Neural cell (in vitro differentiated cells): Measurements from ENCODE around the gene DLG2. TPM values are rescaled to one million over a fixed set of nuclear protein-coding genes. Genes with fewer than 3 reads are reported as not detected.

Experiments used
- H2AFZ ChIP-seq: fragments of 200-600, 300-800 bp; sonication (generic), shearing (Covaris generic); 2 replicates; pipeline ENCODE4 v1.6.0; 2014; ENCODE audit warnings: low read depth, mild to moderate bottlenecking, antibody characterized with exemption, low read length, moderate library complexity
- H3F3A ChIP-seq: fragments of 200-600 bp; shearing (Covaris generic); 2 replicates; pipeline ENCODE4 v1.6.1; 2016; ENCODE audit warnings: mild to moderate bottlenecking, moderate library complexity, mixed read lengths, antibody characterized with exemption, low read length; ENCODE audit not compliant: insufficient read depth, poor library complexity, severe bottlenecking
- H3K27ac ChIP-seq: fragments of 200-600, 300-800 bp; sonication (generic), shearing (Covaris generic); 2 replicates; pipeline ENCODE4 v1.5.1; 2014; ENCODE audit warnings: mild to moderate bottlenecking, low read length, moderate library complexity
- H3K27me3 ChIP-seq: fragments of 300-800, 200-600 bp; sonication (generic), shearing (Covaris generic); 2 replicates; pipeline ENCODE4 v1.6.0; 2014; ENCODE audit warnings: mild to moderate bottlenecking, low read depth, low read length, moderate library complexity; ENCODE audit not compliant: insufficient read depth
- H3K36me3 ChIP-seq: fragments of 300-800, 200-600 bp; sonication (generic), shearing (Covaris generic); 2 replicates; pipeline ENCODE4 v1.5.1; 2014; ENCODE audit warnings: mild to moderate bottlenecking, antibody characterized with exemption, low read length, moderate library complexity; ENCODE audit not compliant: insufficient read depth
- H3K4me2 ChIP-seq: fragments of 300-800, 200-600 bp; sonication (generic), shearing (Covaris generic); 2 replicates; pipeline ENCODE4 v1.6.0; 2014; ENCODE audit warnings: mild to moderate bottlenecking, low read length
- H3K4me3 ChIP-seq: fragments of 300-800, 200-600 bp; sonication (generic), shearing (Covaris generic); 2 replicates; pipeline ENCODE4 v1.5.1; 2014; ENCODE audit warnings: mild to moderate bottlenecking, low read length, moderate library complexity
- H3K79me2 ChIP-seq: fragments of 200-600 bp; shearing (Covaris generic); replicated peaks from 2 replicates; pipeline ENCODE4 v1.6.0; 2014; ENCODE audit warnings: mild to moderate bottlenecking, low read length, moderate library complexity; ENCODE audit not compliant: insufficient read depth
- H3K9ac ChIP-seq: fragments of 300-800, 200-600 bp; sonication (generic), shearing (Covaris generic); 2 replicates; pipeline ENCODE4 v1.6.1; 2016; ENCODE audit warnings: mild to moderate bottlenecking, low read length, mixed read lengths
- H3K9me2 ChIP-seq: fragments of 200-600 bp; shearing (Covaris generic); 2 replicates; pipeline ENCODE4 v1.6.1; 2016; ENCODE audit warnings: mild to moderate bottlenecking, low read length, mixed read lengths; ENCODE audit not compliant: insufficient read depth
- H3K9me3 ChIP-seq: fragments of 200-600, 300-800 bp; sonication (generic), shearing (Covaris generic); 2 replicates; pipeline ENCODE4 v1.6.1; 2016; ENCODE audit warnings: mild to moderate bottlenecking, mixed run types, low read length, moderate library complexity, mixed read lengths
- H4K20me1 ChIP-seq: fragments of 200-600 bp; shearing (Covaris generic); 2 replicates; pipeline ENCODE4 v1.6.1; 2016; ENCODE audit warnings: mild to moderate bottlenecking, mixed run types; ENCODE audit not compliant: insufficient read depth
- EP300 ChIP-seq: fragments of 450-650 bp; conservative IDR thresholded peaks from 2 replicates; pipeline ENCODE4 v1.6.1; 2014; ENCODE audit warnings: antibody characterized with exemption, mild to moderate bottlenecking, moderate library complexity; ENCODE audit not compliant: poor library complexity, severe bottlenecking
- EZH2 ChIP-seq: fragments of 200-600, 300-800 bp; shearing (Covaris generic), sonication (generic); IDR thresholded peaks from 2 replicates; pipeline ENCODE4 v1.6.1; 2014; ENCODE audit warnings: antibody characterized with exemption, low read length, borderline replicate concordance, mild to moderate bottlenecking; ENCODE audit not compliant: insufficient read depth, poor library complexity, severe bottlenecking
- MXI1 ChIP-seq: fragments of 450-650 bp; conservative IDR thresholded peaks from 2 replicates; pipeline ENCODE4 v1.6.1; 2014; ENCODE audit warnings: antibody characterized with exemption, mild to moderate bottlenecking; ENCODE audit not compliant: poor library complexity, severe bottlenecking
- POLR2AphosphoS5 ChIP-seq: IDR thresholded peaks from 2 replicates; pipeline ENCODE4 v1.6.1; 2012
- RAD21 ChIP-seq: fragments of 450-650 bp; conservative IDR thresholded peaks from 2 replicates; pipeline ENCODE4 v1.6.1; 2014; ENCODE audit warnings: antibody characterized with exemption, mild to moderate bottlenecking, moderate library complexity
- SMC3 ChIP-seq: fragments of 450-650 bp; conservative IDR thresholded peaks from 2 replicates; pipeline ENCODE4 v1.6.1; 2014; ENCODE audit warnings: antibody characterized with exemption, mild to moderate bottlenecking, moderate library complexity; ENCODE audit not compliant: poor library complexity
- TAF1 ChIP-seq: IDR thresholded peaks from 2 replicates; pipeline ENCODE4 v1.6.1; 2012; ENCODE audit warnings: low read depth
- polyA plus RNA-seq: library from polyadenylated mRNA; depleted of rRNA; stranded (reverse); fragments of >200 nt; gene quantifications from 2 replicates; pipeline ENCODE4 v1.2.3, GENCODE V29; 2014
- TF ChIP-seq, protein P1 (sequence below): IDR thresholded peaks from 2 replicates; pipeline ENCODE4 v1.6.1; 2012; ENCODE audit warnings: borderline replicate concordance
- TF ChIP-seq, protein P2 (sequence below): fragments of 450-650 bp; IDR thresholded peaks from 2 replicates; pipeline ENCODE4 v1.5.1; 2014; ENCODE audit warnings: antibody characterized with exemption, mild to moderate bottlenecking, moderate library complexity; ENCODE audit not compliant: poor library complexity, severe bottlenecking

Gene DLG2
- polyA plus RNA-seq, 1 donor from 2014 or later = 179 TPM

DNA sequence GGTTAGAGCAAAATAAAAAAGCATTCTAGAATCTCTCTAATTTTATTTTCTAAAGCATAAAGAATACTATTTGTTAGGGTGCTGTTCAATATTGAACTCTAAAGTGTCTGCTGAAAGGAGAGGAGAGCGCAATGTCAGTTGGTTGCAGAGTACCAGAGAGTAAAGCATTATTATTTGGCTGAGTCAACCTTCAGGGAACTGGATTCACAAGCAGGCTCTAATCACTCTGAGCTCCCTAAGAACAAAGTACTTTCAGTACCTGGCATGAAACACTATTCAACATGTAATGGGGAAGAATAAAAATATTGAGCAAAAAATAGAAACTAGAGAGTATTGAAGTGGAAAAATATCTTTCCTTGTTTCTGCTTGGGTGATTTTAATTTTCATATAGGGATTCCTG lies 1380.0 kb downstream of the DLG2 start:
- no peaks in the 10 kb centered on the region for H3K9me2 ChIP-seq
- TF ChIP-seq SMC3 (no peak), MXI1 (no peak), EZH2 (no peak), EP300 (no peak), TAF1 (no peak), RAD21 (no peak), POLR2AphosphoS5 (no peak)
- TF ChIP-seq, protein P1, sequence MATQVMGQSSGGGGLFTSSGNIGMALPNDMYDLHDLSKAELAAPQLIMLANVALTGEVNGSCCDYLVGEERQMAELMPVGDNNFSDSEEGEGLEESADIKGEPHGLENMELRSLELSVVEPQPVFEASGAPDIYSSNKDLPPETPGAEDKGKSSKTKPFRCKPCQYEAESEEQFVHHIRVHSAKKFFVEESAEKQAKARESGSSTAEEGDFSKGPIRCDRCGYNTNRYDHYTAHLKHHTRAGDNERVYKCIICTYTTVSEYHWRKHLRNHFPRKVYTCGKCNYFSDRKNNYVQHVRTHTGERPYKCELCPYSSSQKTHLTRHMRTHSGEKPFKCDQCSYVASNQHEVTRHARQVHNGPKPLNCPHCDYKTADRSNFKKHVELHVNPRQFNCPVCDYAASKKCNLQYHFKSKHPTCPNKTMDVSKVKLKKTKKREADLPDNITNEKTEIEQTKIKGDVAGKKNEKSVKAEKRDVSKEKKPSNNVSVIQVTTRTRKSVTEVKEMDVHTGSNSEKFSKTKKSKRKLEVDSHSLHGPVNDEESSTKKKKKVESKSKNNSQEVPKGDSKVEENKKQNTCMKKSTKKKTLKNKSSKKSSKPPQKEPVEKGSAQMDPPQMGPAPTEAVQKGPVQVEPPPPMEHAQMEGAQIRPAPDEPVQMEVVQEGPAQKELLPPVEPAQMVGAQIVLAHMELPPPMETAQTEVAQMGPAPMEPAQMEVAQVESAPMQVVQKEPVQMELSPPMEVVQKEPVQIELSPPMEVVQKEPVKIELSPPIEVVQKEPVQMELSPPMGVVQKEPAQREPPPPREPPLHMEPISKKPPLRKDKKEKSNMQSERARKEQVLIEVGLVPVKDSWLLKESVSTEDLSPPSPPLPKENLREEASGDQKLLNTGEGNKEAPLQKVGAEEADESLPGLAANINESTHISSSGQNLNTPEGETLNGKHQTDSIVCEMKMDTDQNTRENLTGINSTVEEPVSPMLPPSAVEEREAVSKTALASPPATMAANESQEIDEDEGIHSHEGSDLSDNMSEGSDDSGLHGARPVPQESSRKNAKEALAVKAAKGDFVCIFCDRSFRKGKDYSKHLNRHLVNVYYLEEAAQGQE = no peak
- TF ChIP-seq, protein P2, sequence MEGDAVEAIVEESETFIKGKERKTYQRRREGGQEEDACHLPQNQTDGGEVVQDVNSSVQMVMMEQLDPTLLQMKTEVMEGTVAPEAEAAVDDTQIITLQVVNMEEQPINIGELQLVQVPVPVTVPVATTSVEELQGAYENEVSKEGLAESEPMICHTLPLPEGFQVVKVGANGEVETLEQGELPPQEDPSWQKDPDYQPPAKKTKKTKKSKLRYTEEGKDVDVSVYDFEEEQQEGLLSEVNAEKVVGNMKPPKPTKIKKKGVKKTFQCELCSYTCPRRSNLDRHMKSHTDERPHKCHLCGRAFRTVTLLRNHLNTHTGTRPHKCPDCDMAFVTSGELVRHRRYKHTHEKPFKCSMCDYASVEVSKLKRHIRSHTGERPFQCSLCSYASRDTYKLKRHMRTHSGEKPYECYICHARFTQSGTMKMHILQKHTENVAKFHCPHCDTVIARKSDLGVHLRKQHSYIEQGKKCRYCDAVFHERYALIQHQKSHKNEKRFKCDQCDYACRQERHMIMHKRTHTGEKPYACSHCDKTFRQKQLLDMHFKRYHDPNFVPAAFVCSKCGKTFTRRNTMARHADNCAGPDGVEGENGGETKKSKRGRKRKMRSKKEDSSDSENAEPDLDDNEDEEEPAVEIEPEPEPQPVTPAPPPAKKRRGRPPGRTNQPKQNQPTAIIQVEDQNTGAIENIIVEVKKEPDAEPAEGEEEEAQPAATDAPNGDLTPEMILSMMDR = no peak
- no peak overlapping the region for H3K4me2 ChIP-seq

DNA sequence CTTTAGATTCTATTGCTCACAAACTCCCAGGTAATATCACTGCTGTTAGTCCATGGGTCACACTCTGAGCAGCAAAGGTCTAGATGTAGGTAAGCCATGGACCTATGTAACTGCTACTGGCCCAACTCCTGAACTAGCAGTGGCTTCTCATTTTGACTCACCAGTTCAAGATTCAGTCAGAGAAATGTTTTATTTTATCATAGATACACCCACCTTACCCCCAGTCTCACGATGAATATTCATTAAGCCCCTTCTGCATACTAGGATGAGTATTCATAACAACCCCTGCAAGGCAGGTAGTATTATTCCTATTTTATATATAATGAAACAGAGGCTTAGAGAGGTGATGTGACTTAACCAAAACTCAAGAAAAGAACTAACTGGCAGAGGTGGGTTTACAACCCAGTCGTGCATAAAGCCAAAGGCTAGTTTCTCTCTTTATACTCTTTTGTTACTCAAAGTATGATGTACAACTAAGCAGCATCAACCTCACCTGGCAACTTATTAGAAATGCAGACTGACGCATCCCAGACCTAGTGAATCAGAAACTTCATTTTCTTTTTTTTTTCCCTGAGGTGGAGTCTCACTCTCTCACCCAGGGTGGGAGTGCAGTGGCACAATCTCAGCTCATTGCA lies 1383.4 kb downstream of the DLG2 start:
- Histone ChIP-seq H3K4me2 (no peak overlapping the region), H3K79me2 (no peaks in the 10 kb centered on the region), H3K9ac (no peak overlapping the region), H3K4me3 (no peak overlapping the region), H3F3A (no peaks in the 10 kb centered on the region), H2AFZ (no peak overlapping the region), H3K9me3 (no peaks in the 10 kb centered on the region), H3K27me3 (no peaks in the 10 kb centered on the region), H3K27ac (no peak overlapping the region), H3K36me3 (no peaks in the 10 kb centered on the region), H4K20me1 (no peaks in the 10 kb centered on the region), H3K9me2 (no peaks in the 10 kb centered on the region)
- TF ChIP-seq EZH2 (no peak), TAF1 (no peak)
- TF ChIP-seq, protein P2 = no peak
- TF ChIP-seq, protein P1 = no peak

More for the DNA sequence above, 1380.0 kb downstream of the DLG2 start:
- H3K9ac ChIP-seq = no peak overlapping the region
- no peaks in the 10 kb centered on the region for H3F3A ChIP-seq
- no peak overlapping the region for H3K4me3 ChIP-seq
- H3K27ac ChIP-seq = no peak overlapping the region
- no peaks in the 10 kb centered on the region for H3K9me3 ChIP-seq
- H2AFZ ChIP-seq = no peak overlapping the region
- no peaks in the 10 kb centered on the region for H3K27me3 ChIP-seq
- H3K36me3 ChIP-seq = no peaks in the 10 kb centered on the region
- no peaks in the 10 kb centered on the region for H4K20me1 ChIP-seq
- no peaks in the 10 kb centered on the region for H3K79me2 ChIP-seq
